Activated gamma-delta T cell (primary cell): ENCODE measurements around the gene CD207.

Experiments used
- DNase-seq: peaks from one replicate; lab custom pipeline; 2025; lab: John Stamatoyannopoulos, UW

CD207 gene

GRCh38 chr2:70793450-70793849, 42.2 kb downstream of the CD207 start:
- no peak for DNase-seq

GRCh38 chr2:70790136-70790828, 45.3 kb downstream of the CD207 start, which contains the start of gene FIGLA:
Gene FIGLA (minus strand): TSS chr2:70790643. CDS start chr2:70790638, 5 bp downstream.
- no peak for DNase-seq

DNA sequence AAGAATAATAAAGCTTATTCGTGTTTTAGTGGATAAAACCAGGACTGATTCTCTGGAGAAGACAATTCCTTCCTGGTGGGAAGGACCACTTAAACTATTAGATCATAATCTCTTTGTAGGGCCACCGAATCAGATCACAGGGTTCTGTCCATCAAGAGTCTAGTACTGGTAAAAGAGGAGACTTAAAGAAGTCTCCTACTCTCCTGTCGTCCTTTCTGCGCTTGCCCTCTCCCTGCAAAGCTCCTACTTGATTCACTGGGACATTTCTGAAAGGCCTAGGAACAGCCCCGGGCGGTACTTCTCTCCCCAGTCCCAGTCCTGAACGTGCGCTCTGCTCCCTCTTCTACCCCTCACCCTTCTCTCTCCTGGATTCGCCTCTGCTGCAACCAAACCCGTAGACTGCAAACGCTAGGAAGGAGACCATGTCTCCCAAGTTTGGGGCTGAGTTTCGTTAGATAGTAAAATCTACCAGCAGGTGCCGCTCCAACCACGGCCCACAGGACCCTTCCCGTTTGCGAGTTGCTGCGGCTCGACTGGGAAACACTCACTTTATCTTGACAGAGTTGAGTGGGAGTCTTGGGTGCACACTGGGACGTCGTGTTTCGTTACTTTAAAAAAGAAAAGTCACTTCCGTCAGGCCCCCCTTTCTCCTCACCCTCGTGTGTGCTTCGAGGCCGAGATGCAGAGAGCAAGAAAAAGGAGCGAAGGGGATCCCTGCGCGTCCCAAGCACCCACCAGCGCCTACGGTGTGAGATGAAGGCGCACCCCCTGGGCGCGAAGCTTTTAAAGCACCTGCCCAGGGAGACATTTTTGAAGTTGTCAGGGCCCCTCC, 46.1 kb downstream of the CD207 start:
- no peak for DNase-seq

DNA sequence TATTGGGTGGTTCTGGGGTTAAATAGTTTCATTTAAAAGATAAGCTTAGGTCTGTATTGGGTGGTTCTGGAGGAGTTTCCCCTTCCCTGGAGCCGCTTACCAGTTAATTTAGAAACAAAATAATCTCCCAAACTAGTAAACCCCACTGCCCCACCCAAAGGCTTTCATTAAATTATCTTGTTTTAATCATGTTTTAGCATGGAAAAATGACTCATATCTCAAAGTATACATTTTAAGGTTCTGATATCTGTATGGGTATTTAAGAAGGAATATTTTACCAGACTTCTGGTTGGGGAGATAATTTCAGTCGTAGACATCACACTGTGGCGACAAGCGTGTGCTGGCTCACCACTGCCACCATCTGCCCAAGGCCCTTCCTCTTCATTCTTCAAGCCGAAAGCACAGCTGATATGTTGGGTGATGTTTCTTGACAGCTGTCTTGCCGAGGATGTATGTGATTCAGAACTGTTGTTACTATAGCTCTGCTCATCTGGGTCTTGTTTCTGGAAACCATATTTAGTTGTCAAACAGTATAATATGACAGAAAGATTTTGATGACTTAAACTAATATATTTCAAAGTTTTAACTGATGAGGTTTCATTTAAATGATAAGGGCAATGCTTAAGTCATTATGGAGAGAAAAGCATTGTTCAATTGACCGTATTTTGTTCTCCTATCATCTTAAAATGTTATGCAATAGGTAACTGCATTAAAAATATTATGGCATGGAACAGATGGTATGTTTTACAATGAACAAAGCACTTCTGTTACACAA, 50.3 kb downstream of the CD207 start:
- no peak for DNase-seq

- no peak for DNase-seq
Measured at GRCh38 chr2:70784320-70784719, 51.3 kb downstream of the CD207 start.
